ENCODE data around the gene AGRP.
A peak's percentile ranks its signal among the peaks of the same experiment; 100 is the strongest.

AGRP gene

DNA sequence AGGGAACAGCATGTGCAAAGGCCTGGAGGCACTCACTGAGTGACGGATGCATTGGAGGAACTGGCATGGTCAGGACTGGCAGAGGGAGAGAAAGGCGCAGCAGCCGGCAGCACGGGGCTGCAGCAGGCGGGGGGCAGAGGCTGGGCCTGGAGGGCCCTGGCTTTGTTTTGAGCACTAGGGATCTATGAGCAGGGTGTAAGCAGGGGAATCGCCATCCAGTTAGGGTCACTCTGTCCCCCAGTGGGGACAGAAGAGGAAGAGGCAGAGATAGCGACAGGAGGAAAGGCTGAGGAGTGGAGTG is 38.3 kb downstream of the AGRP start:
- TF ChIP-seq, protein P1, sequence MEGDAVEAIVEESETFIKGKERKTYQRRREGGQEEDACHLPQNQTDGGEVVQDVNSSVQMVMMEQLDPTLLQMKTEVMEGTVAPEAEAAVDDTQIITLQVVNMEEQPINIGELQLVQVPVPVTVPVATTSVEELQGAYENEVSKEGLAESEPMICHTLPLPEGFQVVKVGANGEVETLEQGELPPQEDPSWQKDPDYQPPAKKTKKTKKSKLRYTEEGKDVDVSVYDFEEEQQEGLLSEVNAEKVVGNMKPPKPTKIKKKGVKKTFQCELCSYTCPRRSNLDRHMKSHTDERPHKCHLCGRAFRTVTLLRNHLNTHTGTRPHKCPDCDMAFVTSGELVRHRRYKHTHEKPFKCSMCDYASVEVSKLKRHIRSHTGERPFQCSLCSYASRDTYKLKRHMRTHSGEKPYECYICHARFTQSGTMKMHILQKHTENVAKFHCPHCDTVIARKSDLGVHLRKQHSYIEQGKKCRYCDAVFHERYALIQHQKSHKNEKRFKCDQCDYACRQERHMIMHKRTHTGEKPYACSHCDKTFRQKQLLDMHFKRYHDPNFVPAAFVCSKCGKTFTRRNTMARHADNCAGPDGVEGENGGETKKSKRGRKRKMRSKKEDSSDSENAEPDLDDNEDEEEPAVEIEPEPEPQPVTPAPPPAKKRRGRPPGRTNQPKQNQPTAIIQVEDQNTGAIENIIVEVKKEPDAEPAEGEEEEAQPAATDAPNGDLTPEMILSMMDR (conservative IDR thresholded peaks at IDR 0.05; ENCODE audit: low read depth, low read length), result no peak
- DNase-seq (ENCODE audit: low read depth), result no peak
- H3K4me3 ChIP-seq (ENCODE audit: low read depth, low read length), result no peak overlapping the region

DNA sequence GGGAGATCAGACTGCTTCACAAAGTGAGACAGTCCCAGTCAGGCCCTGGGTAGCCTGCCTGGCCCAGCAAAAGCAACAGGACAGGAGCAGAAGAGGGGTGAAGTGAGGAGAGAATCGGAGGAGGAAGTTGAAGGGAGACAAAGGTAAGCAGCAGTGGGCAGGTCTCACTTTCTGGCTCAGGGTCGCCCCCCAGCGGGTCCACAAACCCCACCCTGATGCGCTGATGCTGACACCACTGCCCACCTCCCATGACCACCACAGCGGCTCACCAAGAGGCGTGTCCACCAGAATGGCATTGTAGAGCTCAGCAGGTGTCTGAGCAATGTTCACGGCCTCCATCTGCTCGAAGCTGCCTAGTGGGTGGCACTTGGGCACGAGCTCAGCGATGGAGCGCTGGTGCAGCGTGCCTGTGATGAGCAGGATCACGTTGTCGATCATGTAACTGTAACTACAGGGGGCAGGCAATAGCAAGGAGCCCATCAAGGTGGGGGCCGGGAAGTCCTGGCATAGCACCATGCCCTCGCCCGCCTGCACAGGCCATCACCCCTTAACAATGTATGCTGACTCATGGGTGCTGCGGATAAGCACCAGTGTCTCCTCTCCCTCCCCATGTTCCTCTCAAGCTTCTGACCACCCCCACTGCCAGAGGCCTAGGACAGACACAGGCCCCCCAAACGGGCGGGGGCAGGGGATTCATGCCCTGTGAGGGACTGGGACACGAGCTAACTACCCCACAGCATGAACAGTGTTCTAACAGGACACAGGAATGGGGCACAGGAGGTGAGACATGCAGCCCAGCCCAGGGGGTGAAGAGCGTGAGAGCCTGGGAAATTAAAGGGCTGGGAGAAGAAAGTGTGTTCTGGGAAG is 38.9 kb downstream of the AGRP start:
- TF ChIP-seq, protein P1 (conservative IDR thresholded peaks at IDR 0.05; ENCODE audit: low read depth, low read length), result peak; percentile 6
- H3K4me3 ChIP-seq (ENCODE audit: low read depth, low read length), result no peak overlapping the region
- DNase-seq (ENCODE audit: low read depth), result no peak

- TF ChIP-seq, protein P1 (conservative IDR thresholded peaks at IDR 0.05; ENCODE audit: low read depth, low read length), result no peak
- H3K4me3 ChIP-seq (ENCODE audit: low read depth, low read length), result no peak overlapping the region
- DNase-seq (ENCODE audit: low read depth), result no peak
Measured at GRCh38 chr16:67443265-67443664, 40.1 kb downstream of the AGRP start.

- DNase-seq (ENCODE audit: low read depth), result no peak
- no peak overlapping the region for H3K4me3 ChIP-seq (ENCODE audit: low read depth, low read length)
- TF ChIP-seq, protein P1 (conservative IDR thresholded peaks at IDR 0.05; ENCODE audit: low read depth, low read length), result no peak
Measured at GRCh38 chr16:67442581-67443255, 40.6 kb downstream of the AGRP start.

DNA sequence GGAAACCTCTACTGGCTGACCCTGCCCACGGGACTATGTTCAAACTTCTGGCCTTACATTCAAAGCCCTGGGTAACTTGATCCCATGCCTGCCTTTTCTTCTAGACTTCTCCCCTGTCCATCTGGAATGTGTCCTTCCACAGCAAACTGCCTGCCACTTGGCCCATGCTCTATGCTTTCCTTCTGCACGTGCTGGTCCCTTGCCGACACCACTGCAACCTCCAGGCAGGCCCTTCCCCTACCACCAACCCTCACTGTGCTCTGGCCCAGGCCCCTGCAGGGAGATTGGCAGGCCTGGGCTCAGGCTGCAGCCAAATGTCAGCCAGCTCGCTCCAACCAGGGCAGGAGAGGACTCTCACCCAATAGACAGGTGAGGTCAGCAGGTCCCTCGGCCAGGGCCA is 41.4 kb downstream of the AGRP start:
- H3K4me3 ChIP-seq (ENCODE audit: low read depth, low read length), result no peak overlapping the region
- TF ChIP-seq, protein P1 (conservative IDR thresholded peaks at IDR 0.05; ENCODE audit: low read depth, low read length), result no peak
- DNase-seq (ENCODE audit: low read depth), result peak; percentile 40

DNA sequence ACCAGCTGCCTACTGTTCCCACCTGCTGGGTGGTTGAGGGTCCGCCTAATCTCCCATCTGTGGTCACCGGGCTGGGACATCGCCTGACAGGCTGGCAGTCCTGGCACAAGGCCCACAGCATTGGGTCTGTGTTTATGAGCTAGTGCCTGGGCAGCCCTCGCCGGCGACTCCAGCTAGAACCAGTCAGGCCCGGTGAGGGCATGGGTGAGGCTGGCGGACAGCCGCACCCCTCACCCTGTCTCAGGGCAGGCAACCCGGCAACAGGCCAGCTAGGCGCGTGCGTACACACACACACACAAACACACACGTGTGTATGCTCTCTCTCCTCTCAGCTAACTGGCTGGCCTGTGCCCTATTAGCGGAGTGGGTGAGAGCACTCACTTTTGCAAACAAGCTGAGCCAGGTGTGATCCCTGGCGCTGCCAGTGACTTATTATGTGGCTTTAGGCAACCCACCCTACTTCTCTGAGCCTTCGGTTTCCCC is 42.0 kb downstream of the AGRP start:
- TF ChIP-seq, protein P1 (conservative IDR thresholded peaks at IDR 0.05; ENCODE audit: low read depth, low read length), result no peak
- DNase-seq (ENCODE audit: low read depth), result no peak
- no peak overlapping the region for H3K4me3 ChIP-seq (ENCODE audit: low read depth, low read length)
